ENCODE results near the gene PARN.

Gene PARN

GRCh38 chr16:14418795-14419225 lies 211.2 kb downstream of the PARN start:
- WGBS (ENCODE audit: extremely low coverage, insufficient coverage, low lambda C conversion rate) = no CpG with 5 or more reads among the region's 6 CpGs
- Histone ChIP-seq H3K56ac (ENCODE audit: low read length) (no peak overlapping the region), H3K27me3 (ENCODE audit: insufficient read depth, low read length, poor library complexity) (no peaks in the 10 kb centered on the region)

GRCh38 chr16:14416184-14416583 lies 213.9 kb downstream of the PARN start:
- no peaks in the 10 kb centered on the region for H3K79me2 ChIP-seq (ENCODE audit: control insufficient read depth, insufficient read depth, low read length)

More at GRCh38 chr16:14418795-14419225, 211.2 kb downstream of the PARN start:
- no peak overlapping the region for H3K9ac ChIP-seq (ENCODE audit: low read length)
- H2BK120ac ChIP-seq (ENCODE audit: low read depth, low read length) = no peak overlapping the region
- H3K4ac ChIP-seq (ENCODE audit: low read depth, low read length) = no peak overlapping the region
- no peak overlapping the region for H3K4me3 ChIP-seq (ENCODE audit: low read length)
- no peak overlapping the region for H3K27ac ChIP-seq (ENCODE audit: low read depth, low read length)
- no peaks in the 10 kb centered on the region for H3K4me1 ChIP-seq (ENCODE audit: control insufficient read depth, low read depth, low read length)
- H3K18ac ChIP-seq (ENCODE audit: low read length) = no peak overlapping the region
- no peak for DNase-seq
- no peak overlapping the region for H2BK5ac ChIP-seq (ENCODE audit: low read length)
- no peak overlapping the region for H3K4me2 ChIP-seq (ENCODE audit: low read length)
- no peak overlapping the region for H4K8ac ChIP-seq (ENCODE audit: low read depth, low read length)
- no peak overlapping the region for H2BK15ac ChIP-seq (replicated peaks; ENCODE audit: low read depth)
- H2AK5ac ChIP-seq (ENCODE audit: low read length) = no peak overlapping the region
- H3K79me2 ChIP-seq (ENCODE audit: control insufficient read depth, insufficient read depth, low read length) = no peaks in the 10 kb centered on the region
- H3K79me1 ChIP-seq (ENCODE audit: low read length) = no peaks in the 10 kb centered on the region
- H4K5ac ChIP-seq (ENCODE audit: low read length) = no peak overlapping the region
- no peak overlapping the region for H3K23ac ChIP-seq (ENCODE audit: low read length)
- H3K36me3 ChIP-seq (ENCODE audit: control insufficient read depth, insufficient read depth, low read length) = no peaks in the 10 kb centered on the region

GRCh38 chr16:14415291-14415690 lies 214.8 kb downstream of the PARN start:
- DNase-seq = no peak
- Histone ChIP-seq H3K9ac (ENCODE audit: low read length) (no peak overlapping the region), H3K4ac (ENCODE audit: low read depth, low read length) (no peak overlapping the region), H3K79me2 (ENCODE audit: control insufficient read depth, insufficient read depth, low read length) (no peaks in the 10 kb centered on the region), H3K79me1 (ENCODE audit: low read length) (no peaks in the 10 kb centered on the region), H4K5ac (ENCODE audit: low read length) (no peak overlapping the region), H3K56ac (ENCODE audit: low read length) (no peak overlapping the region), H2BK15ac (replicated peaks; ENCODE audit: low read depth) (no peak overlapping the region), H3K23ac (ENCODE audit: low read length) (no peak overlapping the region), H3K4me3 (ENCODE audit: low read length) (no peak overlapping the region), H4K8ac (ENCODE audit: low read depth, low read length) (no peak overlapping the region), H2AK5ac (ENCODE audit: low read length) (no peak overlapping the region), H3K36me3 (ENCODE audit: control insufficient read depth, insufficient read depth, low read length) (no peaks in the 10 kb centered on the region), H3K18ac (ENCODE audit: low read length) (no peak overlapping the region), H3K27me3 (ENCODE audit: insufficient read depth, low read length, poor library complexity) (no peaks in the 10 kb centered on the region), H2BK120ac (ENCODE audit: low read depth, low read length) (no peak overlapping the region), H3K4me1 (ENCODE audit: control insufficient read depth, low read depth, low read length) (no peaks in the 10 kb centered on the region), H3K27ac (ENCODE audit: low read depth, low read length) (no peak overlapping the region), H2BK5ac (ENCODE audit: low read length) (no peak overlapping the region), H3K4me2 (ENCODE audit: low read length) (no peak overlapping the region)
- no CpG with 5 or more reads among the region's 7 CpGs for WGBS (ENCODE audit: extremely low coverage, insufficient coverage, low lambda C conversion rate)

More at GRCh38 chr16:14416184-14416583, 213.9 kb downstream of the PARN start:
- DNase-seq = no peak
- no peak overlapping the region for H3K4ac ChIP-seq (ENCODE audit: low read depth, low read length)
- no peak overlapping the region for H2AK5ac ChIP-seq (ENCODE audit: low read length)
- H3K4me2 ChIP-seq (ENCODE audit: low read length) = no peak overlapping the region
- no peaks in the 10 kb centered on the region for H3K4me1 ChIP-seq (ENCODE audit: control insufficient read depth, low read depth, low read length)
- H3K56ac ChIP-seq (ENCODE audit: low read length) = no peak overlapping the region
- no peak overlapping the region for H3K4me3 ChIP-seq (ENCODE audit: low read length)
- H2BK5ac ChIP-seq (ENCODE audit: low read length) = no peak overlapping the region
- no CpG with 5 or more reads among the region's 3 CpGs for WGBS (ENCODE audit: extremely low coverage, insufficient coverage, low lambda C conversion rate)
- H4K8ac ChIP-seq (ENCODE audit: low read depth, low read length) = no peak overlapping the region
- no peaks in the 10 kb centered on the region for H3K27me3 ChIP-seq (ENCODE audit: insufficient read depth, low read length, poor library complexity)
- no peak overlapping the region for H2BK120ac ChIP-seq (ENCODE audit: low read depth, low read length)
- no peak overlapping the region for H3K23ac ChIP-seq (ENCODE audit: low read length)
- H4K5ac ChIP-seq (ENCODE audit: low read length) = no peak overlapping the region
- no peaks in the 10 kb centered on the region for H3K36me3 ChIP-seq (ENCODE audit: control insufficient read depth, insufficient read depth, low read length)
- H3K27ac ChIP-seq (ENCODE audit: low read depth, low read length) = no peak overlapping the region
- no peak overlapping the region for H3K18ac ChIP-seq (ENCODE audit: low read length)
- no peaks in the 10 kb centered on the region for H3K79me1 ChIP-seq (ENCODE audit: low read length)
- no peak overlapping the region for H3K9ac ChIP-seq (ENCODE audit: low read length)
- H2BK15ac ChIP-seq (replicated peaks; ENCODE audit: low read depth) = no peak overlapping the region

- no peak overlapping the region for H3K23ac ChIP-seq (ENCODE audit: low read length)
- H4K5ac ChIP-seq (ENCODE audit: low read length) = no peak overlapping the region
- no peak overlapping the region for H3K4ac ChIP-seq (ENCODE audit: low read depth, low read length)
- no peaks in the 10 kb centered on the region for H3K36me3 ChIP-seq (ENCODE audit: control insufficient read depth, insufficient read depth, low read length)
- no peak overlapping the region for H2BK5ac ChIP-seq (ENCODE audit: low read length)
- no peak overlapping the region for H4K8ac ChIP-seq (ENCODE audit: low read depth, low read length)
- WGBS (ENCODE audit: extremely low coverage, insufficient coverage, low lambda C conversion rate) = no CpG with 5 or more reads among the region's 5 CpGs
- H2AK5ac ChIP-seq (ENCODE audit: low read length) = no peak overlapping the region
- no peaks in the 10 kb centered on the region for H3K79me2 ChIP-seq (ENCODE audit: control insufficient read depth, insufficient read depth, low read length)
- H3K27ac ChIP-seq (ENCODE audit: low read depth, low read length) = no peak overlapping the region
- no peaks in the 10 kb centered on the region for H3K79me1 ChIP-seq (ENCODE audit: low read length)
- no peak overlapping the region for H3K18ac ChIP-seq (ENCODE audit: low read length)
- no peak overlapping the region for H2BK15ac ChIP-seq (replicated peaks; ENCODE audit: low read depth)
- no peak overlapping the region for H3K56ac ChIP-seq (ENCODE audit: low read length)
- no peak overlapping the region for H3K4me3 ChIP-seq (ENCODE audit: low read length)
- no peak overlapping the region for H3K9ac ChIP-seq (ENCODE audit: low read length)
- no peaks in the 10 kb centered on the region for H3K27me3 ChIP-seq (ENCODE audit: insufficient read depth, low read length, poor library complexity)
- no peak overlapping the region for H2BK120ac ChIP-seq (ENCODE audit: low read depth, low read length)
- no peak overlapping the region for H3K4me2 ChIP-seq (ENCODE audit: low read length)
- no peak for DNase-seq
- no peaks in the 10 kb centered on the region for H3K4me1 ChIP-seq (ENCODE audit: control insufficient read depth, low read depth, low read length)
These were observed 220.5 kb downstream of the PARN start for GRCh38 chr16:14409563-14409962.

- no peaks in the 10 kb centered on the region for H3K79me2 ChIP-seq (ENCODE audit: control insufficient read depth, insufficient read depth, low read length)
- H3K18ac ChIP-seq (ENCODE audit: low read length) = no peak overlapping the region
- no peak overlapping the region for H3K4ac ChIP-seq (ENCODE audit: low read depth, low read length)
- H3K27ac ChIP-seq (ENCODE audit: low read depth, low read length) = no peak overlapping the region
- H3K9ac ChIP-seq (ENCODE audit: low read length) = no peak overlapping the region
- no peaks in the 10 kb centered on the region for H3K79me1 ChIP-seq (ENCODE audit: low read length)
- H3K27me3 ChIP-seq (ENCODE audit: insufficient read depth, low read length, poor library complexity) = no peaks in the 10 kb centered on the region
- no peak overlapping the region for H2AK5ac ChIP-seq (ENCODE audit: low read length)
- H3K4me2 ChIP-seq (ENCODE audit: low read length) = no peak overlapping the region
- DNase-seq = no peak
- H3K23ac ChIP-seq (ENCODE audit: low read length) = no peak overlapping the region
- no peak overlapping the region for H2BK15ac ChIP-seq (replicated peaks; ENCODE audit: low read depth)
- H4K5ac ChIP-seq (ENCODE audit: low read length) = no peak overlapping the region
- H3K36me3 ChIP-seq (ENCODE audit: control insufficient read depth, insufficient read depth, low read length) = no peaks in the 10 kb centered on the region
- H3K4me3 ChIP-seq (ENCODE audit: low read length) = no peak overlapping the region
- H4K8ac ChIP-seq (ENCODE audit: low read depth, low read length) = no peak overlapping the region
- WGBS (ENCODE audit: extremely low coverage, insufficient coverage, low lambda C conversion rate) = no CpG with 5 or more reads among the region's 2 CpGs
- H3K56ac ChIP-seq (ENCODE audit: low read length) = no peak overlapping the region
- H2BK5ac ChIP-seq (ENCODE audit: low read length) = no peak overlapping the region
- no peak overlapping the region for H2BK120ac ChIP-seq (ENCODE audit: low read depth, low read length)
- H3K4me1 ChIP-seq (ENCODE audit: control insufficient read depth, low read depth, low read length) = no peaks in the 10 kb centered on the region
These were observed 222.2 kb downstream of the PARN start for GRCh38 chr16:14407786-14408399.

Data from mesendoderm (in vitro differentiated cells).